Left ventricle myocardium superior (tissue), 1 donor: ENCODE results near the gene KATNB1. TPM values are rescaled to one million over a fixed set of nuclear protein-coding genes. Genes with fewer than 3 reads are reported as not detected.
"Not testable (repeated sequence)": the region's sequence is repeated elsewhere in the genome, so short reads cannot be mapped to it uniquely, and the experiment has no call there.

Source experiments
- ATAC-seq: fragments of 200-7000 bp; cut with Tn5 transposase; one replicate; pipeline ENCODE4 v1.9.1; 2020; ENCODE audit warnings: mild to moderate bottlenecking, moderate library complexity
- DNase-seq: peaks from one replicate; pipeline ENCODE4 v3.0.0-alpha.2; 2020
- intact Hi-C: fragments of 100-400 bp; cut with micrococcal nuclease; formaldehyde crosslinking; loops from one replicate; pipeline ENCODE4 v1.11.0; 2022
- total RNA-seq: library from RNA; stranded (reverse); fragmentation: NEBNext Ultra II Directional; extraction: Animal tissue kit (Norgen Biotek cat#: 25700); gene quantifications from one replicate; pipeline ENCODE4 v1.2.1, GENCODE V29; 2021
- donor health status: DM: no; HTN: yes; CAD: no; lungs with severe emphysema.

Gene KATNB1
- total RNA-seq, 1 donor from 2014 or later: 9.3 TPM

DNA sequence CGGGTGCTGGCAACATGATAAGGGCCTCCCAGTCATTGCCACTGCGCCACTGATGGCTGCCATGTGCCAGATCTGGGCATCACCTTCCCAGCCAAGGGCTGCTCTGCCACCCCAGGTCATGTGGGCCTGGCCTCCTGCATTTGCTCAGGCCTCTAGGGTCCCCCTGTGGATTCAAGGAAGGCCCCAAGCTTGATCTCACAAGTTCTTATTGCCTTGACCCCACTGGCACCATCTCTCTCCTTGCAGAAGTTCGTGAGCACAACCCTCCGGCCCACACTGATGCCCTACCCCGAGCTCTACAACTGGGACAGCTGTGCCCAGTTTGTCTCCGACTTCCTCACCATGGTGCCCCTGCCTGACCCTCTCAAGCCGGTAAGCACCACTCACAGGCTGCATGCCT lies 35.7 kb upstream of the KATNB1 start:
- no peak for DNase-seq
- ATAC-seq: no peak
- intact Hi-C loops: no loop called here

DNA sequence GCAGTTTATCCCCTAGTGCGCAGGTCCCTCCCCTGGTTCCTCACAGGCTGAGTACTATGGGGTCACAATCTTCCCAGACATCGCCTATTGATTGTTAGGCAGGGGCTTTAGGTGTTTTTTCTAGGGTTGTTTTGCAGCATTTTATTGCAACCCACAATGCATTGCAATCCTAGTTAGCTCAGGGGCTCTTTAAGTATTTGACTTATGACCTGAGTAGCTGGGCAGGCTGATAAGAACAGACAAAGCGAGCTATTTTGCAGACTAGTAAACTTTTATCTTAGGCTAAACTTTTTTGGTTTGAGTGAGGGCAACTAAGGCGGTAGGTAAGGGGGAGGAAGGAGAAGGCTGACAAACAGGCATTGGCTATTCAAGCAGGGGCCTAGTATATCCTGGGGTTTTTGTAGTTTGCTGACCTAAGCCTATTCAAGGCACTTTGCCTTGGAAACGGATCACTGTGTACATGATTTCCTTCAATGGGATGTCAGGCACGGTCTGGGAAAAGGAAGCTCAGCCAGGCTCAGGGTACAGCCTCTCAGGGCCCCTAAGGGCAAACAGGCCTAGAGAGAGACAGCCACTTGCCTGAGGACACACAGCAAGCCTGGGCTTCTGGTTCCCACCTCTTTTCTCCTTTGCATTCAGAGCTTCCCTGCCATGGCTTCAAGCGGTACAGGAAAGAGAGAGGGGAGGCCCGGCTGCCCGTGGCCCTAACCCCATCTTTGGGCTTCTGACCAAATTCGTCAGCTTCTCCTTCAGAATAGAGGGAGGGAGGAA lies 34.6 kb upstream of the KATNB1 start:
- no peak for ATAC-seq
- intact Hi-C loops: no loop called here
- DNase-seq: no peak

DNA sequence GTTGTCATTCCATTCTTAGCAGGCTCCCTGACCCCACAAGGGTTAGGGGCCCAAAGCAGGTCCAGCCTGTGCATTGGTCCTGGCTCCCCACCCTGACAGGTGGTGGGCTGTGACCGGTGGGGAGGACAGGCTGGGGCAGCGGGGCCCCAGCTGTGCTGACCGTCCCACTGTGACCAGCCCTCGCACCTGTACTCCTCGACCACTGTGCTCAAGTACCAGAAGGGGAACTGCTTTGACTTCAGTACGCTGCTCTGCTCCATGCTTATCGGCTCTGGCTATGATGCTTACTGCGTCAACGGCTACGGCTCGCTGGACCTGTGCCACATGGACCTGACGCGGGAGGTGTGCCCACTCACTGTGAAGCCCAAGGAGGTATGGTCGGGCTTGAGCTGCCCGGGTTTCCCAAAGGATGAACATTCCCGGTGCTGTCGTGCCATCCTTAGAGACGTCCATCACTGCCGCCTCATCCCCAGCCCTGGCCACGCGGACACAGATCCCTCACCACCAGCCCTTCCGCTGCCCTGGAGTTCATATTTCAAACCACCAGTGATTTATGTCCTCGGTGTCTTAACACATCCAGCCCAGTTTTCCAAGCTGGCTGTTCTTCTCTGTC lies 33.7 kb upstream of the KATNB1 start:
- DNase-seq: no peak
- intact Hi-C loops: no loop called here
- no peak for ATAC-seq

DNA sequence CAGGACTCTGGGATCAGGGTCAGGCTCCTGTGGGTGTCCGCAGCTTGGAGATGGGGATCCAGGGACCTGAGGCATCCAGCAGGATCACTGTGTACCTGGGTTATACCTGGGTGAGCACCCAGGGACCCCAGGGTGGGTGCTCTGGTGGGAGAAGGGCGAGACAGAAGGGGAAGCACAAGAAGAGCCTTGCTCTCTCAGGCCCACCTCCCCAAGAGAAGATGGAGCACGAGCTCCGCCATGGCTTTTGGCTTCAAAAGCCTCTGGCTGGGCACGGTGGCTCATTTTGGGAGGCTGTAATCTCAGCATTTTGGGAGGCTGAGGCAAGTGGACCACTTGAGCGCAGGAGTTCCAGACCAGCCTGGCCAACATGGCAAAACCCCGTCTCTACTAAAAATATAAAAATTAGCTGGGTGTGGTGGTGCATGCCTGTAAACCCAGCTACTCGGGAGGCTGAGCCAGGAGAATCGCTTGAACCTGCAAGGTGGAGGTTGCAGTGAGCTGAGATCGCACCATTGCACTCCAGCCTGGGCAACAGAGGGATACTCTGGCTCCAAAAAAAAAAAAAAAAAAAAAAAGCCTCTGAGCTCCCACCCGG lies 32.1 kb upstream of the KATNB1 start:
- DNase-seq (no peak), ATAC-seq (no peak)
- intact Hi-C loops: no loop called here

DNA sequence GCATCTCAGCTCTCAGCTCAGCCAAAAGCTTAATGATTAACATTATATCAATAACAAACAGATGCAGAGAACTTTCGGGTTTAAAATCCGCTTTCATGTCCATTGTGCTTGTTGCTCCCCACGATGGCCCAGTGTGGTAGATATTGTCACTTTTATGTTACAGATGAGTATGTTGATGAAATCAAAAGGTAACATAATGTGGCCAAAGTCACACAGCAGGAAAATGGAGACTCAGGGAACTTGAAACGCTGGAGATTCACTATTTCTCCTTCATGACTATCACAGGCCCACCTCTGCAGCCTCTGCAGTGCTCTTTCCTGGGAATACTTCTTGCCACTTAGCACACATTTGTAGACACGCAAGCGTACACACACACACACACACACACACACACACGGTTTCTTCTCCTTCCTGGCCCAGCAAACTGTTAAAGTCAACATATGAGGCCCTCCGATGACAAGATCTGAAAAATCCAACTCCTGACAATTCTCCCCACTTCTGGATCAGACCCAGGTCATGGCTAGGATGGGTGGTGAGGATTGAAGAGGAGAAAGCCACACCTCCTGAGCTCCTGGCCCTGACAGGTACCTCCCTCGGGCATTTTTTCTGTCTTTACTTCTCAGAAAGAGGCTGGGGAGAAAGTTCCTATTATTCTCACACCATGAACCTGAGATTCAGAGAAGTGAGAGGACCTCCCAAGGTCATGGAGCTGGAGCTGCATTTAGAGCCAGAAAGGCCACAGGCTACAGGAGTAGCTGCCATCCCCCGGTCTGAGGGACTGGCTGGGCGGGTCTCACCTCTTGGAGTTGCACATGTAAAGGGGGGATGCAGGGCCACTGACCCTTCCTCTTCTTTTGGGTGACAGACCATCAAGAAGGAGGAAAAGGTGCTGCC lies 31.3 kb upstream of the KATNB1 start:
- intact Hi-C loops: no loop called here
- DNase-seq: no peak

DNA sequence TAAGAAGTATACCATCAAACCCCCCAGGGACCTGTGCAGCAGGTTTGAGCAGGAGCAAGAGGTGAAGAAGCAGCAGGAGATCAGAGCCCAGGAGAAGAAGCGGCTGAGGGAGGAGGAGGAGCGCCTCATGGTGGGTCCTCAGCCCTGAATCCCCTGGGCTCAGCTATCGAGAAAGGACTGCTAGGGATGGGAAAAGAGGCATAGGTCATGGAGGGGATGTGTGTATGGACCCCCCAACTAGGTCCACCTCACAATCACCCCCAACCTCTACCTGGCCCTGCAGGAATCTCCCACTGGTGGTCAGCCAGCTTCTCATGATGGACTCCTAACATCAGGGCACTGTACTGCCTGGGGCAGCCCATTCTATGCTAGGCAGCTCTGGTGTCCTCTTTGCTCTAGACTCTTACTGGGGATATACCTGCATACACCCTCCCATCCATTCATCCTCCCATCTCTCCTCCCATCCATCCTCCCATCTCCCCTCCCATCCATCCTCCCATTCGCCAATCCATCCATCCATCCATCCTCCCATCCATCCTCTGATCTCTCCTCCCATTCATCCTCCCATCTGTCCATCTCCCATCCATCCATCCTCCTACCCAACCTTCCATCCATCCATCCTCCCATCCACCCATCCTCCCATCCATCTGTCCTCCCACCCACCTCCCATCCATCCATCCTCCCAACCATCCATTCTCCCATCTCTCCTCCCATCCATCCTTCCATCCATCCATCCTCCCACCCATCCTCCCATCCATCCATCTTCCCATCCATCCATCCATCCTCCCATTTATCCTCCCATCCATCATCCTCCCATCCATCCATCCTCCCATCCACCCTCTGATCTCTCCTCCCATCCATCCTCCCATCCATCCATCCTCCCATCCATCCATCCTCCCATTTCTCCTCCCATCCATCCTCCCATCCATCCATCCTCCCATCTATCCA lies 30.4 kb upstream of the KATNB1 start:
- intact Hi-C loops: no loop called here

More for the DNA sequence above, 31.3 kb upstream of the KATNB1 start:
- ATAC-seq: no peak

DNA sequence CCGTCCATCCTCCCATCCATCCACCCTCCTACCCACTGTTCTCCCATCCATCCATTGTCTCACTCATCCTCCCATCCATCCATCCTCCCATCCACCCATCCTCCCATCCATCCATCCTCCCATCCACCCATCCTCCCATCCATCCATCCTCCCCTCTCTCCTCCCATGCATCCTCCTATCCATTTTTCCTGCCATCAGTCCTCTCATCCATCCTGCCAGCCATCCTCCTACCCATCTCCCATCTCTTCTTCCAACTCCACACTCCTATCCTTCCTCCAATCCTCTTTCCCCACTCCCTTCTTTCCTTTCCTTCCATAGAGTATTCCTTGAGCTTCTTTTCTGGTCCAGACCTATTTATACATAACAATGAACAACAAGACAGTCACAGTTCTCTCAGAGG lies 28.9 kb upstream of the KATNB1 start:
- ATAC-seq (no peak), DNase-seq (no peak)
- intact Hi-C loops: no loop called here

More for the DNA sequence above, 30.4 kb upstream of the KATNB1 start:
- ATAC-seq (no peak), DNase-seq (no peak)

DNA sequence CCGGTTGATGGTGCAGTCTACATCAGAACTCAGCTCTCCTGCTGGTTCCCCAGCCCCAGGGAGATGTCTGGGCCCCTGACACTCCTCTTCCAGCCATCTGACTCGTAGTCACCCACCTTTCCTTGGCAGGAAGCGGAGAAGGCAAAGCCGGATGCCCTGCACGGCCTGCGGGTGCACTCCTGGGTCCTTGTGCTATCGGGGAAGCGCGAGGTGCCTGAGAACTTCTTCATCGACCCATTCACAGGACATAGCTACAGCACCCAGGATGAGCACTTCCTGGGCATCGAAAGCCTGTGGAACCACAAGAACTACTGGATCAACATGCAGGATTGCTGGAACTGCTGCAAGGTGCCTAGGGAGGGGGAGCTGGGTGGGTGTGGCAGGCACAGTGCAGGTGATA lies 28.2 kb upstream of the KATNB1 start:
- ATAC-seq: no peak
- intact Hi-C loops: no loop called here
- no peak for DNase-seq

DNA sequence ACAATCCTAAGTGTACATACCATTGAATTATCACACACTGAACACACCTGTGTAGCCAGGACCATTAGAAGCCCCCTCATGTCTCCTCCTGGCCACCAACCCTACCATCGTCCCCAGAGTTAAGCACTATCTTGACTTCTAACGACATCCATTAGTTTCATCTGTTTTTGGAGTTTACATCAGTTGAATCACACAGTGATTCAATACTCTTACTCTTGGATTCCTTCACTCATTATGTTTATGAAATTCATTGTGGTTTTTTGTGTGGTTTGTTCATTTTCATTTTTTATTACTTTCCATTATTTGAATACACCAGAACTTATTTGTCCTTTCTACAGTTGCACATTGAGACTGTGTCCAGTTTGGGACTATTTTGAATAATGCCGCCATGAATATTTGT lies 27.4 kb upstream of the KATNB1 start:
- no peak for DNase-seq
- intact Hi-C loops: no loop called here
- ATAC-seq: no peak

DNA sequence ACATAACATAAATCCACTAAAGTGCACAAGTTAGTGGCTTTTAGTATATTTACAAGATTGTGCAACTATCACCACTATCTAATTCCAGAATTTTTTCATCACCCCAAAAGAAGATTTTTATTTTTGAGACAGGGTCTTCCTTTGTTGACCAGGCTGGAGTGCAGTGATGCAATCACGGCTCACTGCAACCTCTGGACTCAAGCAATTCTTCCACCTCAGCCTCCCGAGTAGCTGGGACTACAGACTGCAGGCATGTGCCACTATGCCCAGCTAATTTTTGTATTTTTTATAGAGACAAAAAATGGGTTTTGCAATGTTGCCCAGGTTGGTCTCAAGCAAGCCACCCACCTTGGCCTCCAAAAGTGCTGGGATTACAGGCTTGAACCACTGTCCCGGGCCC lies 25.9 kb upstream of the KATNB1 start:
- ATAC-seq (no peak), DNase-seq (no peak)
- intact Hi-C loops: no loop called here

DNA sequence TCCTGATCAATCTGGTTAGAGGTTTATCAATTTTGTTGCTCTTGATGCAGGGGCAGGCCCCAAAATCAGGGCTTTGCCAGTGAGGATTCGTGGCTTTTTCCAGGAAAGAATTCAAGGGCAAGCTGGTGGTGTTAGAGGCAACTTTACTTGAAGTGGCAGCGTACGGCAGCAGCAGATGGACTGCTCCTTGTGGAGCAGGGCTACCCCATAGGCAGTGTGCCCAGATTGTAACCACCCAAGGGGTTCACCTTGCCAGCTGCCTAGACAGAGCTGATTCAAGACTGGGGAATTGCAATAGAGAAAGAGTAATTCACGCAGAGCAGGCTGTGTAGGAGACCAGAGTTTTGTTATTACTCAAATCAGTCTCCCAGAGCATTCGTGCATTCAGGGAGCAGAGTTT lies 24.2 kb upstream of the KATNB1 start:
- intact Hi-C loops: no loop called here
- ATAC-seq: no peak

DNA sequence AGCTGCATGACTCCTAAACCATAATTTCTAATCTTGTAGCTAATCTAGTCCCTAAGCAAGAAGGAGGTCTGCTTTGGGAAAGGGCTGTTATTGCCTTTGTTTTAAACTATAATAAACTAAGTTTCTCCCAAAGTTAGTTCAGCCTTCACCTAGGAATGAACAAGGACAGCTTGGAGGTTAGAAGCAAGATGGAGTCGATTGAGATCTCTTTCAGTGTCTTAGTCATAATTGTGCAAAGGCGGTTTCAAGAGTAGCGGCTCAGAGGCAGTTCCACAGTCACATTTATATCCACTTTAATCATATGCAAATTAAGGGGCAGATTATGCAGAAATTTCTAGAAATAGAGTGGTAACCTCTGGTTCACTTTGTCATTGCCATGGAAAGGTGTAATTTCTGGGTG lies 23.6 kb upstream of the KATNB1 start:
- DNase-seq (no peak), ATAC-seq (no peak)
- intact Hi-C loops: no loop called here

More for the DNA sequence above, 24.2 kb upstream of the KATNB1 start:
- no peak for DNase-seq

DNA sequence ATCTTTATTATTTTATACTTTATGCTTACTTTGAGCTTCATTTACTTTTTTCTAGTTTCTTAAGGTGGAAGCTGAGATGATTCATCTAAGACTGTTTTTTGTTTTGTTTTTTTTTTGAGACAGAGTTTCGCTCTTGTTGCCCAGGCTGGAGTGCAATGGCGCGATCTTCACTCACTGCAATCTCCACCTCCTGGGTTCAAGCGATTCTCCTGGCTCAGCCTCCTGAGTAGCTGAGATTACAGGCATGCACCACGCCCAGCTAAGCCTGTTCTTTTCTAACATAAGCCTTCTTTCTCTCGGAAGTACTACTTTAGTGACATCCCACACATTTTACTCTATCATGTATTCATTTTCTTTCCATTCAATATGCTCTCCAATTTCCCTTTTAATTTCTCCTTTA lies 23.0 kb upstream of the KATNB1 start:
- intact Hi-C loops, ATAC-seq, DNase-seq: not testable (repeated sequence)

DNA sequence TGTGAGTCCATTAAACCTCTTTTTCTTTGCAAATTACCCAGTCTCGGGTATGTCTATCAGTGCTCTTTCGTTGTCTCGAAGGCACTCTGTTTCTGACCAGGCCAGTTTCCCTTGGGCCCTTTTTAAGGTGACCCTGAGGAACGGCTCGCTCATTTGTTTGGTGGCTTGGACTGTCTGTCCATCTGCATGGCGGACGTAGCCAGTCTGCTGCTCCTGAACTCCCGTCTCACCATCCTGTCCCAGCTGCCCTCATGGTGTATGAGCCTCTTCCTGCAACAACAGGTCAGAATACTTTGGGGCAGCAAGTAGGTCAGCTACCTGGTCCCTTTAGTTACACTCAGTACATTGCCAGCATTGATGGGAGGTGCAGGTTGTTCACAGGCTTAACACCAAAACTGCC lies 22.0 kb upstream of the KATNB1 start:
- ATAC-seq: no peak
- intact Hi-C loops: no loop called here
- DNase-seq: no peak

DNA sequence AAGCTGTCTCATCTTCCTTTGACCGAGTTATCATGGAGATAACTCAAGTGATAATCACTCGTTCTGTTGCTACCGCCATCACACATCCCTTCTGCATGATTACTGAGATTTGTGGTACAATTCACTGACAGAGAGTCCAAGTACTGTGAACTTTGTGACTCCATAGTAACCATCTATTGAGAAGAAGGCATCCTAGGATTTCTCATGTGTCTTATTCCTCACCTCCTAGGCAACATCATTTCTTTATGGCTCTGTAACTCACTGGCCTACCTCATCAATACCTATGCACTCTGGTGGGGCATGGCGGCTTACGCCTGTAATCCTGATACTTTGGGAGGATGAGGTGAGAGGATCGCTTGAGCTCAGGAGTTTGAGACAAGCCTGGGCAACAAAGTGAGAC lies 21.5 kb upstream of the KATNB1 start:
- intact Hi-C loops: no loop called here
- ATAC-seq: no peak
- DNase-seq: no peak

DNA sequence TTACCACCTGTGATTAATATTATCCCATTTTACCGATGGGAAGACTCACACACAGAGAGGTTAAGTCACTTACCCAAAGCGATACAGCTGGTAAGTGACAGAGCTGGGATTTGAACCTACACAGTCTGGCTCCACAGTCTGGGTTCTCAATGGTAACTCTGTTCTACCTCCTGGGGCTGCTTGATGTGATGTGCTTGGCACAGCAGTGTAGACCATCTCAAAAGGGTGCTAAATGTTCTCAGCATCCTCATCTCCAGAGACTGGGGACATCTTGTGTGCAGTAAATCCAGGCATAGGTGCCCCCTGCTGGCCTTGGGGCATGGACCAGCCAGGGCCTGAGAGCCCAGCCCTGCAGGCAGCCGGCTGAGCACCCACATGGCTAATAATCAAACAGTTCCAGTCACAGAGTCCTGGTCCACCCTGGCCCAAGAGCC lies 15.4 kb upstream of the KATNB1 start:
- intact Hi-C loops: no loop called here
- ATAC-seq (peak; percentile 69), DNase-seq (peak; percentile 73)

DNA sequence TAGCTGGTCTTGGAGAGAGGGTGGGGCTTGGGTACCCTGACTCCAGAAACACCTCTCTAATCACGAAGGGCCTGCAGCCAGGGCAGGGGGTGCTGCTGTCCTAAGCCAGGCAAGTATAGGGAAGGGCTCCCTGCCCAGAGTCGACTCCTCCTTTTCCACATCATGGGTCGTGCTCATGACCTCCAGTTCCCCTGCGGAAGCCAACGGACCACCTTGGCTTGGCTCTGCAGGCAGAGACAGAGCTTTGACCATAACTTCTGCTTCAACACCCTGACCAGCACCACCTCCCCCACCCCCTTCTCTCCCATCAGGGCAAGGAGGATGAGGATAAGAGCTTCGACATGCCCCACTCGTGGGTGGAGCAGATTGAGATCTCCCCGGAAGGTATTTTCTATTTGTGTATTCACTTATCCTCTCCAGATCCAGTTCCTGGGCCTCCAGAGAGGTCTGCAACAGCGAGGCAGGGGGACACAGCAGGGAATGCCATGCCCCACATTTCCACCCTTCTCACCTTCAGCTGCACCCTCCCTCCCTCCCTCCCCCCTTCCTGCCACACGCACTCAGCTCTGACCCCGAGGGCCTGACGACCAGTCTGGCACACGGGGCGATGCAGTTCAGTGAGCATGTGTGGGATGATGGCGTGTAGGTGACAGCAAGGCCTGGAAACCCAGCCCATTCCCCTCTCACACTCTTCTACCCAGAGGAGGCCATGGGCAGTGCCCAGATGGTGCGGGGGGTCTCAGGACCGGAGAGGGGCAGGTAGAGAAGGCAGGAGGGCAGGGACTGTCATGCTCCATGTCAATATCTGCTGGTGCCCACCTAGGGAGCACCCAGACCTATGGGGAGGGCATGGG lies 14.0 kb upstream of the KATNB1 start:
- intact Hi-C loops: no loop called here
- ATAC-seq (no peak), DNase-seq (no peak)

DNA sequence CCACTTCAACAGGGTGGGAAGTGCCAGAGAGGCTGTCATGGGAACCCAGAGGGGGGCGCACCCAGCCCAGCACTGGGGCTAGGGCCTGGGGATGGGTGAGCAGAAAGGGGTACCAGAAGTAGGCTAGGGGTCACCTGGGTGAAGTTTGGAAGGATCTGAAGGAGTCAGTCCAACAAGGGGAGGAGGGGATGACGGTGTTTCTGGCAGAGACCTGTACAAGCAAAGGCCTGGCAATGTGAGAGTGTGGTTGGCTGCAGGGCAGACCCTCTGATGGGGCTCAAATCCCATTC lies 13.4 kb upstream of the KATNB1 start:
- ATAC-seq (no peak), DNase-seq (no peak)
- intact Hi-C loops: no loop called here
